ENCODE results near the gene ALX1. TPM values are rescaled to one million over a fixed set of nuclear protein-coding genes. Genes with fewer than 3 reads are reported as not detected.

Gene ALX1
- total RNA-seq = not detected

DNA sequence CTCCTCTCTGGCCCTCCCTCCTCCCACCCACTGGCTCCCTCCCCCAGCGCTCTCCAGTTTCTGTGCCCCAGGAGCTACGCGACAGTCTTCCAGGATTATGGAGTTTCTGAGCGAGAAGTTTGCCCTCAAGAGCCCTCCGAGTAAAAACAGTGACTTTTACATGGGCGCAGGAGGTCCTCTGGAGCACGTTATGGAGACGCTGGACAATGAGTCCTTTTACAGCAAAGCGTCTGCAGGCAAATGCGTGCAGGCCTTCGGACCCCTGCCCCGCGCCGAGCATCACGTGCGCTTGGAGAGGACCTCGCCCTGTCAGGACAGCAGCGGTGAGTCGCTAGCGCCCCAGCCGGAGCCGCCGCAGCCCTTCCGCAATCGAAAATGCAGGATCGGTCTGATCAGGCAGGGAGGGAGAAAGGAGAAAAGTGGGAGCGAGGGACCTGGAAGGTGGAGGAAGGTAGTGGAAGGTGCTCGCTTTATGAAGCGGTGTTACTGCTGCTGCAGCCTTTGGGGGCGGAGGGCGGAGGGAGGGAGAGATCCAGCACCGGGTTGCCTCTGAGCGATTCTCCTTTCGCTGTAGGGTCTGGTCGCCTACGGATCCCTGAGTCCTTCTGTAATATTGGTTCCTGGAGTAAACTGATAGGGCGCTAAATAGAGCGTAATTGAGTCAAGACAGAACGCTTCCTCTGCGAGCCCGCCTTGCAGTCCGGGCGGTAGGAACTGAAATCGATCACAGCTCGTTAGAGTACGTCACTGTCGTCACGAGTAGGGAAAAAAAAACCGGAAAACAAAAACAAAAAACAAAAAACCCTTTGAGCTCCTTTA is at the start of gene ALX1:
TSS of gene ALX1 (plus strand) at position 56 of the 819 bp plus-strand sequence. CDS start at position 98, 42 bp downstream.
- H3K27me3 ChIP-seq (ENCODE audit: insufficient read depth, low read length) = peaks cover 75% of the 10 kb centered on the region
- no peaks in the 10 kb centered on the region for H3K9me3 ChIP-seq (ENCODE audit: low read depth, low read length)
- H3K4me3 ChIP-seq (ENCODE audit: low read length) = no peak within 1 kb of the TSS
- H3K4me1 ChIP-seq (ENCODE audit: insufficient read depth, low read length) = peaks cover 5% of the 10 kb centered on the region

DNA sequence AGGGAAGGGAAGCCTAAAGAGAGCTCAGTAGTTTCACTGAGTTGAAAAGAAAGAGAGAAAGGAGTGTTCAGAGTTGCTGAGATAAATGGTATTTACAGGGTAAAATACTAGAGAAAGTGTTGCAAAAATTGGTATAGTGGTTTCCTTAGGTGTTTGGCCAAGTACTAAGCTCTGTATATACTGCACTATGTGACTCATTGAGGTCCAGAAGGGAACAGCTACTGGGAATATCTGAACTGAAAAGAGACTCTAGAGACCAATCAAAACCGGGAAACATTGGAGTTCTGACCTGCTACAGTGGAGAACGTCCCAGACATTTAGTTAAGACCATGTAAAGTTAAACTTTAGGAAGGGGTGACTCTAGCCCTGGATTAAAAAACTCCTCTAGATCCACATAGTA is 42.7 kb upstream of the ALX1 start:
- H3K9me3 ChIP-seq (ENCODE audit: low read depth, low read length) = no peaks in the 10 kb centered on the region
- no peaks in the 10 kb centered on the region for H3K4me1 ChIP-seq (ENCODE audit: insufficient read depth, low read length)
- H3K4me3 ChIP-seq (ENCODE audit: low read length) = no peak overlapping the region
- H3K27me3 ChIP-seq (ENCODE audit: insufficient read depth, low read length) = no peaks in the 10 kb centered on the region

DNA sequence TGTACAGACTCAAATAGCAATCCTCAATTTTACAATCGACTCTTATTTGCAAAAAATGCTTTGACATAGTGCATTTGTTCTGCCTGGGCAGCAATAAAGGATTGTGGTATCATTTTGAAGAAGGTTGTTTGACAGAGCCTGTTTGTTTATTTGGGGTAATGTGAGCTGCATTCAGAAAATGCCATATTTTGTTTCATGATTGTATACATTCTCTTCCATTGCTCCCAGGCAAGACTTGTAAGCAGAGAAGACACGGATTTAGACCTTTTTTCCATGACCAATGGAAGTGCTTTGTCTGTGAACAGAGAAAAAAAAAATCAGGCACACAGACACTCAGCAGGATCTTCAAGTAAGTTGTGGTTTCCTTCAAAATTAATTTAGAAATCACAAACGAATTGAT is 35.5 kb upstream of the ALX1 start:
- Histone ChIP-seq H3K9me3 (ENCODE audit: low read depth, low read length) (no peaks in the 10 kb centered on the region), H3K4me3 (ENCODE audit: low read length) (no peak overlapping the region), H3K27me3 (ENCODE audit: insufficient read depth, low read length) (no peaks in the 10 kb centered on the region), H3K4me1 (ENCODE audit: insufficient read depth, low read length) (no peaks in the 10 kb centered on the region)

GRCh38 chr12:85253853-85254252 is 26.2 kb upstream of the ALX1 start:
- no peaks in the 10 kb centered on the region for H3K9me3 ChIP-seq (ENCODE audit: low read depth, low read length)
- H3K4me3 ChIP-seq (ENCODE audit: low read length) = no peak overlapping the region
- H3K27me3 ChIP-seq (ENCODE audit: insufficient read depth, low read length) = no peaks in the 10 kb centered on the region
- H3K4me1 ChIP-seq (ENCODE audit: insufficient read depth, low read length) = no peaks in the 10 kb centered on the region

- Histone ChIP-seq H3K9me3 (ENCODE audit: low read depth, low read length) (no peaks in the 10 kb centered on the region), H3K4me1 (ENCODE audit: insufficient read depth, low read length) (no peaks in the 10 kb centered on the region), H3K4me3 (ENCODE audit: low read length) (no peak overlapping the region), H3K27me3 (ENCODE audit: insufficient read depth, low read length) (no peaks in the 10 kb centered on the region)
Observed at GRCh38 chr12:85257671-85258070, 22.3 kb upstream of the ALX1 start.

- H3K27me3 ChIP-seq (ENCODE audit: insufficient read depth, low read length) = no peaks in the 10 kb centered on the region
- H3K9me3 ChIP-seq (ENCODE audit: low read depth, low read length) = no peaks in the 10 kb centered on the region
- H3K4me3 ChIP-seq (ENCODE audit: low read length) = no peak overlapping the region
- no peaks in the 10 kb centered on the region for H3K4me1 ChIP-seq (ENCODE audit: insufficient read depth, low read length)
Observed at GRCh38 chr12:85260447-85260846, 19.6 kb upstream of the ALX1 start.

DNA sequence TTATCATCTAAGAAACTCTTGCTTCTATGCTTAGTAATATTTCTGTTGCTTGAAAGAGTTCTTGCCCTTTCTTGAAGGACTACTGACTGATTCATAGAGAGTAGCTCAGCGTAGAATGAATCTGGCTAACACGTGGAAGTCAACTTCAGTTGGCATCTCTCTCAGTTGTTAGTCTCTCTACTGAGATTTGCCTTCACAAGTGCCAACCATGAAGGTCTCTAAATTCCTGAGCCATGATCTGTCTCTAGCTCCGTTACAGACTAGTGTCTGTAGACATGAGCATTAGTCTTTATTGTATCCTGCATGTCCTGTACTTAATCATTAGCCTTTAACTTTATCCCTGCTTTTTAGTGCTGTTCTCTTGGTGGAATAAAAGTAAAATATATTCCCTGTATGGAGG is 19.1 kb upstream of the ALX1 start:
- no peak overlapping the region for H3K4me3 ChIP-seq (ENCODE audit: low read length)
- no peaks in the 10 kb centered on the region for H3K9me3 ChIP-seq (ENCODE audit: low read depth, low read length)
- H3K27me3 ChIP-seq (ENCODE audit: insufficient read depth, low read length) = no peaks in the 10 kb centered on the region
- no peaks in the 10 kb centered on the region for H3K4me1 ChIP-seq (ENCODE audit: insufficient read depth, low read length)

DNA sequence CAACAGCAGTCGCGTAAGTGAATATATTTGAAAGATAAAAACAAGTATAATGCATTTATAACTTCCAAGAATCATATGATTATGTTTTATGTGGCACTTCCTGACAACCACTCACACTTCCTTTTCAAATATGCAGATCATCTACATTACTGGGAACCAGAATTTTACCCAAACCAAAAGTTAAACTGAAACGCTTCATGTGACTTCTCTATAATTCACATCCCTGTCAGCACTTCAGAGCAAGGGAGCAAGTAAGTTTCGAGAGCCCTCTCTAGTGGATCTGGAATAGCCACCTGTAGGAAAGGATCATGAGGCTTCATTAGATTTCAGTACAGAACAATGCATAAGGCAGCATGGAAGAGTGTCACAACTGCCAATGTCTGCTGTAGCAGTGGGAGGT is 13.7 kb upstream of the ALX1 start:
- no peaks in the 10 kb centered on the region for H3K4me1 ChIP-seq (ENCODE audit: insufficient read depth, low read length)
- H3K4me3 ChIP-seq (ENCODE audit: low read length) = no peak overlapping the region
- H3K27me3 ChIP-seq (ENCODE audit: insufficient read depth, low read length) = no peaks in the 10 kb centered on the region
- H3K9me3 ChIP-seq (ENCODE audit: low read depth, low read length) = no peaks in the 10 kb centered on the region

GRCh38 chr12:85273381-85274314 is 6.4 kb upstream of the ALX1 start:
- no peaks in the 10 kb centered on the region for H3K9me3 ChIP-seq (ENCODE audit: low read depth, low read length)
- peaks cover 65% of the 10 kb centered on the region for H3K27me3 ChIP-seq (ENCODE audit: insufficient read depth, low read length)
- no peaks in the 10 kb centered on the region for H3K4me1 ChIP-seq (ENCODE audit: insufficient read depth, low read length)
- no peak overlapping the region for H3K4me3 ChIP-seq (ENCODE audit: low read length)

DNA sequence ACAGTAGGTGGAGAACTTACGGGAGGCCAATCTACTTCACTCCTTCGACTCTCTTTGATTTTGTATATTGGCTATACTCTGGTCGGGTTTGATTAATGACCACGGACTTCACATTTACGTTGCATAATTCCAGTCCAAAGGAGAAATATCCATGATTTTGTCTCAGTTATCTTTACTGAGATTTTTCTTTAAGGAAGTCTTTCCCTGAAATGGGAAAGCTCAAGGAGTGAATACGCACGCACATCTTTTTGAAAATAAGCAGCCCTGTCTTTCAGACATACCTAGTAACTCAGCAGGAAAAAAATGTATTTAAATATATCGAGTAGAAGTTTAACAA is 5.7 kb upstream of the ALX1 start:
- H3K9me3 ChIP-seq (ENCODE audit: low read depth, low read length) = no peaks in the 10 kb centered on the region
- H3K27me3 ChIP-seq (ENCODE audit: insufficient read depth, low read length) = peaks cover 72% of the 10 kb centered on the region
- no peak overlapping the region for H3K4me3 ChIP-seq (ENCODE audit: low read length)
- no peaks in the 10 kb centered on the region for H3K4me1 ChIP-seq (ENCODE audit: insufficient read depth, low read length)

GRCh38 chr12:85275374-85275773 is 4.6 kb upstream of the ALX1 start:
- peaks cover 5% of the 10 kb centered on the region for H3K4me1 ChIP-seq (ENCODE audit: insufficient read depth, low read length)
- no peaks in the 10 kb centered on the region for H3K9me3 ChIP-seq (ENCODE audit: low read depth, low read length)
- no peak overlapping the region for H3K4me3 ChIP-seq (ENCODE audit: low read length)
- peaks cover 81% of the 10 kb centered on the region for H3K27me3 ChIP-seq (ENCODE audit: insufficient read depth, low read length)

GRCh38 chr12:85277191-85277590 is 2.8 kb upstream of the ALX1 start:
- H3K9me3 ChIP-seq (ENCODE audit: low read depth, low read length) = no peaks in the 10 kb centered on the region
- H3K4me3 ChIP-seq (ENCODE audit: low read length) = no peak overlapping the region
- H3K27me3 ChIP-seq (ENCODE audit: insufficient read depth, low read length) = peaks cover 94% of the 10 kb centered on the region
- H3K4me1 ChIP-seq (ENCODE audit: insufficient read depth, low read length) = peaks cover 5% of the 10 kb centered on the region

DNA sequence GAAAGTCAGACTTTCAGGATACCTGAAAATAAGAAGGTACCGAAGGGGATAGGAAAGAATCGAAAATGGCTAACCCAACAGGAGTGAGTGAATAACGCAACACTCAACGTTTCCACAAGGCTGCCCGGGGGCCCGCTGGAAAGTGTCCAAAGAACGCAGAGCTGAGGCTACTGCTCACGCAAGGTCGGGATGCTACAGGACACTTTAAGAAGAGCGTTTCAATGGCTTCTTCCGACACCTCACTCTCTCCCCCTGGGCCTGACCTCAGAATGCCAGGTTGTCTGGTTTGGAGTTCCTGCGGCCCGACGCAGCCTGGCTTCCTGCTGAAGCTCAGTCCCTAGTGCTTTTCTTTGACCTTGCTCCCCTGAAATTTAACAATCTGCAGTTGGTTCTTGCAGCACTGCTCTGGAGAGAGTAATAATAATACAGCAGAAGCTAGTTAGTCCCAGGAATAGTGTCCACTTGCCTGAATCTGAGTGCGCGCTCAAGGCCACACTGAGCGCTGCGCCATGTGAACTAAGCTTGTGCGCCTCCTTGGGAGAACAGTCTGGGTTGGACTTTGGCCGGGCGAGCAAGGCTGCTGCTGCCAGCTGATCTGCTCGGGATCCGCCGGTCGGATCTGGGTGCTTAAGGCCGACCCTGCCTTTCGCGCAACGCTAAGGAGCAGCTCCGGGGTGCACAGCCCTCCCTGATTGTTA is 2.0 kb upstream of the ALX1 start:
- peaks cover 91% of the 10 kb centered on the region for H3K27me3 ChIP-seq (ENCODE audit: insufficient read depth, low read length)
- H3K4me1 ChIP-seq (ENCODE audit: insufficient read depth, low read length) = peaks cover 5% of the 10 kb centered on the region
- H3K9me3 ChIP-seq (ENCODE audit: low read depth, low read length) = no peaks in the 10 kb centered on the region
- H3K4me3 ChIP-seq (ENCODE audit: low read length) = no peak overlapping the region

- no peak overlapping the region for H3K4me3 ChIP-seq (ENCODE audit: low read length)
- peaks cover 5% of the 10 kb centered on the region for H3K4me1 ChIP-seq (ENCODE audit: insufficient read depth, low read length)
- peaks cover 90% of the 10 kb centered on the region for H3K27me3 ChIP-seq (ENCODE audit: insufficient read depth, low read length)
- no peaks in the 10 kb centered on the region for H3K9me3 ChIP-seq (ENCODE audit: low read depth, low read length)
Observed at GRCh38 chr12:85278598-85279448, 1.2 kb upstream of the ALX1 start.
